NT2/D1 (cell line): Measurements from ENCODE around the gene DMD.

Source experiments
- DNase-seq: peaks from one replicate; pipeline ENCODE4 v3.0.0-alpha.2; 2011; ENCODE audit warnings: low read depth, low spot score
- H3K27me3 ChIP-seq: 2 replicates; pipeline ENCODE4 v1.6.0; 2011; ENCODE audit warnings: mild to moderate bottlenecking; ENCODE audit not compliant: insufficient read length, insufficient read depth
- H3K36me3 ChIP-seq: 2 replicates; pipeline ENCODE4 v1.6.1; 2011; ENCODE audit warnings: mild to moderate bottlenecking, low read length, mixed read lengths; ENCODE audit not compliant: insufficient read depth, insufficient read length
- H3K4me1 ChIP-seq: 2 replicates; pipeline ENCODE4 v1.5.1; 2011; ENCODE audit not compliant: insufficient read depth, insufficient read length
- H3K4me3 ChIP-seq: 2 replicates; pipeline ENCODE4 v1.5.1; 2011; ENCODE audit warnings: low read depth; ENCODE audit not compliant: insufficient read length
- H3K9ac ChIP-seq: 2 replicates; pipeline ENCODE4 v1.6.0; 2011; ENCODE audit warnings: low read depth; ENCODE audit not compliant: insufficient read length
- H3K9me3 ChIP-seq: 2 replicates; pipeline ENCODE4 v1.5.1; 2011; ENCODE audit warnings: mild to moderate bottlenecking, low read length; ENCODE audit not compliant: insufficient read depth
- SUZ12 ChIP-seq: IDR thresholded peaks from 2 replicates; pipeline ENCODE4 v1.6.1; 2011; ENCODE audit not compliant: insufficient read length, insufficient read depth; ENCODE audit errors: extremely low read depth
- YY1 ChIP-seq: IDR thresholded peaks from 2 replicates; pipeline ENCODE4 v1.6.1; 2011; ENCODE audit not compliant: insufficient read length, insufficient read depth
- ZNF274 ChIP-seq: IDR thresholded peaks from 2 replicates; pipeline ENCODE4 v1.6.1; 2011; ENCODE audit warnings: mild to moderate bottlenecking, low read depth, low read length

The DMD gene

GRCh38 chrX:31702222-31702621, 1509.1 kb downstream of the DMD start:
- Histone ChIP-seq H3K36me3 (no peaks in the 10 kb centered on the region), H3K27me3 (no peaks in the 10 kb centered on the region), H3K4me3 (no peak overlapping the region), H3K9me3 (no peaks in the 10 kb centered on the region), H3K4me1 (no peaks in the 10 kb centered on the region), H3K9ac (no peak overlapping the region)
- no peak for DNase-seq
- TF ChIP-seq YY1 (no peak), ZNF274 (no peak), SUZ12 (no peak)

GRCh38 chrX:31697294-31697916, 1513.9 kb downstream of the DMD start:
- Histone ChIP-seq H3K4me3 (no peak overlapping the region), H3K9ac (no peak overlapping the region), H3K9me3 (no peaks in the 10 kb centered on the region), H3K27me3 (no peaks in the 10 kb centered on the region), H3K4me1 (no peaks in the 10 kb centered on the region), H3K36me3 (no peaks in the 10 kb centered on the region)
- TF ChIP-seq SUZ12 (no peak), ZNF274 (no peak), YY1 (no peak)
- DNase-seq = no peak

- DNase-seq = no peak
- H3K9me3 ChIP-seq = no peaks in the 10 kb centered on the region
- no peak overlapping the region for H3K9ac ChIP-seq
- H3K4me1 ChIP-seq = no peaks in the 10 kb centered on the region
- H3K4me3 ChIP-seq = no peak overlapping the region
- no peaks in the 10 kb centered on the region for H3K36me3 ChIP-seq
- H3K27me3 ChIP-seq = no peaks in the 10 kb centered on the region
- TF ChIP-seq ZNF274 = no peak
- no peak for TF ChIP-seq SUZ12
- TF ChIP-seq YY1 = no peak
Observed at GRCh38 chrX:31679861-31680260, 1531.5 kb downstream of the DMD start.

GRCh38 chrX:31670245-31670644, 1541.1 kb downstream of the DMD start:
- no peaks in the 10 kb centered on the region for H3K9me3 ChIP-seq
- H3K4me3 ChIP-seq = no peak overlapping the region
- no peaks in the 10 kb centered on the region for H3K36me3 ChIP-seq
- no peaks in the 10 kb centered on the region for H3K27me3 ChIP-seq
- TF ChIP-seq ZNF274 (no peak), YY1 (no peak), SUZ12 (no peak)
- no peak for DNase-seq
- H3K4me1 ChIP-seq = no peaks in the 10 kb centered on the region
- no peak overlapping the region for H3K9ac ChIP-seq

- no peak for TF ChIP-seq YY1
- no peak for TF ChIP-seq SUZ12
- TF ChIP-seq ZNF274 = no peak
- Histone ChIP-seq H3K27me3 (no peaks in the 10 kb centered on the region), H3K9me3 (no peaks in the 10 kb centered on the region), H3K9ac (no peak overlapping the region), H3K36me3 (no peaks in the 10 kb centered on the region), H3K4me3 (no peak overlapping the region), H3K4me1 (no peaks in the 10 kb centered on the region)
- no peak for DNase-seq
Observed at GRCh38 chrX:31665454-31665853, 1545.9 kb downstream of the DMD start.

- Histone ChIP-seq H3K4me1 (no peaks in the 10 kb centered on the region), H3K36me3 (no peaks in the 10 kb centered on the region), H3K9me3 (no peaks in the 10 kb centered on the region), H3K9ac (no peak overlapping the region), H3K27me3 (no peaks in the 10 kb centered on the region), H3K4me3 (no peak overlapping the region)
- TF ChIP-seq YY1 (no peak), ZNF274 (no peak), SUZ12 (no peak)
- no peak for DNase-seq
Observed at GRCh38 chrX:31663172-31663571, 1548.2 kb downstream of the DMD start.

GRCh38 chrX:31661280-31661810, 1550.0 kb downstream of the DMD start:
- no peaks in the 10 kb centered on the region for H3K9me3 ChIP-seq
- no peaks in the 10 kb centered on the region for H3K4me1 ChIP-seq
- H3K4me3 ChIP-seq = no peak overlapping the region
- H3K9ac ChIP-seq = no peak overlapping the region
- no peaks in the 10 kb centered on the region for H3K36me3 ChIP-seq
- H3K27me3 ChIP-seq = no peaks in the 10 kb centered on the region
- DNase-seq = no peak
- TF ChIP-seq ZNF274 (no peak), SUZ12 (no peak), YY1 (no peak)

GRCh38 chrX:31658360-31658759, 1553.0 kb downstream of the DMD start:
- no peak for TF ChIP-seq ZNF274
- TF ChIP-seq YY1 = no peak
- no peak for TF ChIP-seq SUZ12
- Histone ChIP-seq H3K9me3 (no peaks in the 10 kb centered on the region), H3K36me3 (no peaks in the 10 kb centered on the region), H3K27me3 (no peaks in the 10 kb centered on the region), H3K4me3 (no peak overlapping the region), H3K4me1 (no peaks in the 10 kb centered on the region), H3K9ac (no peak overlapping the region)
- DNase-seq = no peak
